HG02943 (cell line): ENCODE results near the gene TYW1B.
"Not testable (repeated sequence)": the region's sequence is repeated elsewhere in the genome, so short reads cannot be mapped to it uniquely, and the experiment has no call there.

ENCODE experiments used
- ATAC-seq: cut with Tn5 transposase; IDR thresholded peaks from one replicate; pipeline ENCODE4 v1.9.1; 2021; ENCODE audit warnings: mild to moderate bottlenecking, low read depth, moderate library complexity; ENCODE audit not compliant: unreplicated experiment

The TYW1B gene

GRCh38 chr7:72760602-72761001, 67.4 kb downstream of the TYW1B start:
- no peak for ATAC-seq

- ATAC-seq = no peak
Measured at GRCh38 chr7:72754312-72754711, 73.7 kb downstream of the TYW1B start.

- no peak for ATAC-seq
Measured at GRCh38 chr7:72753781-72754180, 74.2 kb downstream of the TYW1B start.

GRCh38 chr7:72753229-72753628, 74.8 kb downstream of the TYW1B start:
- not testable (repeated sequence) for ATAC-seq

GRCh38 chr7:72751978-72752377, 76.0 kb downstream of the TYW1B start:
- no peak for ATAC-seq

GRCh38 chr7:72751378-72751777, 76.6 kb downstream of the TYW1B start:
- ATAC-seq = no peak

- not testable (repeated sequence) for ATAC-seq
Measured at GRCh38 chr7:72748649-72749048, 79.4 kb downstream of the TYW1B start.

GRCh38 chr7:72744244-72744926, 83.6 kb downstream of the TYW1B start:
- ATAC-seq = not testable (repeated sequence)

- ATAC-seq = not testable (repeated sequence)
Measured at GRCh38 chr7:72743801-72744200, 84.2 kb downstream of the TYW1B start.

GRCh38 chr7:72739716-72740115, 88.3 kb downstream of the TYW1B start:
- ATAC-seq = not testable (repeated sequence)

GRCh38 chr7:72735855-72736254, 92.1 kb downstream of the TYW1B start:
- ATAC-seq = not testable (repeated sequence)

- not testable (repeated sequence) for ATAC-seq
Measured at GRCh38 chr7:72730815-72731214, 97.2 kb downstream of the TYW1B start.

- ATAC-seq = not testable (repeated sequence)
Measured at GRCh38 chr7:72730384-72730783, 97.6 kb downstream of the TYW1B start.

- ATAC-seq = not testable (repeated sequence)
Measured at GRCh38 chr7:72729130-72729529, 98.9 kb downstream of the TYW1B start.

- ATAC-seq = not testable (repeated sequence)
Measured at GRCh38 chr7:72722694-72723093, 105.3 kb downstream of the TYW1B start.

- ATAC-seq = not testable (repeated sequence)
Measured at GRCh38 chr7:72720890-72721289, 107.1 kb downstream of the TYW1B start.

- not testable (repeated sequence) for ATAC-seq
Measured at GRCh38 chr7:72717252-72717774, 110.7 kb downstream of the TYW1B start.

- not testable (repeated sequence) for ATAC-seq
Measured at GRCh38 chr7:72711927-72712326, 116.1 kb downstream of the TYW1B start.

GRCh38 chr7:72710983-72711382, 117.0 kb downstream of the TYW1B start:
- ATAC-seq = no peak

- ATAC-seq = no peak
Measured at GRCh38 chr7:72709909-72710308, 118.1 kb downstream of the TYW1B start.

GRCh38 chr7:72708371-72709050, 119.5 kb downstream of the TYW1B start:
- ATAC-seq = not testable (repeated sequence)

- ATAC-seq = no peak
Measured at GRCh38 chr7:72706521-72706920, 121.5 kb downstream of the TYW1B start.
